ENCODE measurements around the gene ELFN2. TPM values are rescaled to one million over a fixed set of nuclear protein-coding genes. Genes with fewer than 3 reads are reported as not detected.

The ELFN2 gene
- total RNA-seq, 2 donors from 2014 or later = 0.20 TPM; not detected in 1

- intact Hi-C loops (cut with DNase I, micrococcal nuclease) = no loop called here
- no peak for DNase-seq
- no peak for ATAC-seq
Observed at GRCh38 chr22:37456346-37456745, 29.1 kb upstream of the ELFN2 start.

GRCh38 chr22:37455896-37456295 is 28.6 kb upstream of the ELFN2 start:
- intact Hi-C loops (cut with DNase I, micrococcal nuclease) = no loop called here
- no peak for ATAC-seq
- DNase-seq = no peak

GRCh38 chr22:37454857-37455686 is 27.8 kb upstream of the ELFN2 start:
- DNase-seq (no peak), ATAC-seq (peak; percentile 50)
- intact Hi-C loops (cut with DNase I, micrococcal nuclease) = no loop called here

- ATAC-seq (no peak), DNase-seq (no peak)
- intact Hi-C loops (cut with DNase I, micrococcal nuclease) = no loop called here
Observed at GRCh38 chr22:37453696-37454095, 26.4 kb upstream of the ELFN2 start.

- intact Hi-C loops (cut with DNase I, micrococcal nuclease) = no loop called here
- DNase-seq (no peak), ATAC-seq (no peak)
Observed at GRCh38 chr22:37451218-37451617, 23.9 kb upstream of the ELFN2 start.

- ATAC-seq = no peak
- intact Hi-C loops (cut with DNase I, micrococcal nuclease) = no loop called here
- DNase-seq = no peak
Observed at GRCh38 chr22:37449331-37450001, 22.2 kb upstream of the ELFN2 start.

- DNase-seq (no peak), ATAC-seq (no peak)
- intact Hi-C loops (cut with DNase I, micrococcal nuclease) = no loop called here
Observed at GRCh38 chr22:37448516-37449127, 21.3 kb upstream of the ELFN2 start.

- DNase-seq = no peak
- no peak for ATAC-seq
- intact Hi-C loops (cut with DNase I, micrococcal nuclease) = no loop called here
Observed at GRCh38 chr22:37445501-37445900, 18.2 kb upstream of the ELFN2 start.

- ATAC-seq (no peak), DNase-seq (no peak)
- intact Hi-C loops (cut with DNase I, micrococcal nuclease) = no loop called here
Observed at GRCh38 chr22:37443977-37444376, 16.7 kb upstream of the ELFN2 start.

- intact Hi-C loops (cut with DNase I, micrococcal nuclease) = no loop called here
- ATAC-seq (no peak), DNase-seq (no peak)
Observed at GRCh38 chr22:37443086-37443485, 15.8 kb upstream of the ELFN2 start.

- DNase-seq = no peak
Observed at GRCh38 chr22:37442537-37442936, 15.3 kb upstream of the ELFN2 start.

GRCh38 chr22:37442135-37442534 is 14.9 kb upstream of the ELFN2 start:
- ATAC-seq (no peak), DNase-seq (no peak)
- intact Hi-C loops (cut with DNase I, micrococcal nuclease) = no loop called here

More at GRCh38 chr22:37442537-37442936, 15.3 kb upstream of the ELFN2 start:
- intact Hi-C loops (cut with DNase I, micrococcal nuclease) = no loop called here
- ATAC-seq = no peak

GRCh38 chr22:37440875-37441274 is 13.6 kb upstream of the ELFN2 start:
- intact Hi-C loops (cut with DNase I, micrococcal nuclease) = no loop called here
- DNase-seq (no peak), ATAC-seq (no peak)

GRCh38 chr22:37439347-37439746 is 12.1 kb upstream of the ELFN2 start:
- DNase-seq = no peak
- intact Hi-C loops (cut with DNase I, micrococcal nuclease) = loop anchor here (10.0 kb wide), 1 partner anchor 125 kb away; no protein-coding TSS in a partner anchor
- no peak for ATAC-seq

GRCh38 chr22:37435970-37436603 is 8.8 kb upstream of the ELFN2 start:
- ATAC-seq (no peak), DNase-seq (no peak)
- intact Hi-C loops (cut with DNase I, micrococcal nuclease) = loop anchor here (10.0 kb wide), 1 partner anchor 121 kb away; no protein-coding TSS in a partner anchor

GRCh38 chr22:37433786-37434185 is 6.5 kb upstream of the ELFN2 start:
- intact Hi-C loops (cut with DNase I, micrococcal nuclease) = loop anchor here (10.0 kb wide), 1 partner anchor 119 kb away; no protein-coding TSS in a partner anchor
- DNase-seq = no peak
- ATAC-seq = no peak

GRCh38 chr22:37432708-37433054 is 5.4 kb upstream of the ELFN2 start:
- DNase-seq = no peak
- intact Hi-C loops (cut with DNase I, micrococcal nuclease) = loop anchor here (10.0 kb wide), 1 partner anchor 118 kb away; no protein-coding TSS in a partner anchor
- ATAC-seq = no peak

GRCh38 chr22:37431801-37432707 is 4.8 kb upstream of the ELFN2 start:
- intact Hi-C loops (cut with DNase I, micrococcal nuclease) = loop anchor here (10.0 kb wide), 1 partner anchor 117 kb away; no protein-coding TSS in a partner anchor
- DNase-seq (no peak), ATAC-seq (no peak)
